ENCODE results near the gene ACSL1.

DNA sequence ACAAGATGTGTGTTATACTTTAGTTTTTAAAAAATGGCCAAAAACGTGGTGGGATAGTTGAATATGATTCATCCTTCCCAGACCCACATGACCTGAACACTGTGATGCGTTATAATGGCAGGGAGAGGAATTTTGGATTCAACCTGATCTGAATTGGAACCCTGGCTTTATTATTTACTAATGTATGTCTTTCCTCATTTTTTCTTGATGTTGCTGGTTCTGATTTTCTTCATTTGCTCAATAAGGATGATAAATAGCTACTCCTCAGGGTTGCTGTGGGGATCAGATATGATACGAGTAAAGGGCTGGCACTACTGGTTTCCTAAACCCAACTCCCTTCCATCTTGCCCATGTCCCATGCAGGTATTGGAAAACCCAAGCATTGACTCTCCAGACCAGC, 24.2 kb upstream of the ACSL1 start:
- TF ChIP-seq MYC (IDR thresholded peaks at IDR 0.05; ENCODE audit: low read depth, low read length) (no peak), POLR2A (IDR thresholded peaks at IDR 0.05; ENCODE audit: extremely low read depth, insufficient read length) (no peak)
- TF ChIP-seq, protein P1, sequence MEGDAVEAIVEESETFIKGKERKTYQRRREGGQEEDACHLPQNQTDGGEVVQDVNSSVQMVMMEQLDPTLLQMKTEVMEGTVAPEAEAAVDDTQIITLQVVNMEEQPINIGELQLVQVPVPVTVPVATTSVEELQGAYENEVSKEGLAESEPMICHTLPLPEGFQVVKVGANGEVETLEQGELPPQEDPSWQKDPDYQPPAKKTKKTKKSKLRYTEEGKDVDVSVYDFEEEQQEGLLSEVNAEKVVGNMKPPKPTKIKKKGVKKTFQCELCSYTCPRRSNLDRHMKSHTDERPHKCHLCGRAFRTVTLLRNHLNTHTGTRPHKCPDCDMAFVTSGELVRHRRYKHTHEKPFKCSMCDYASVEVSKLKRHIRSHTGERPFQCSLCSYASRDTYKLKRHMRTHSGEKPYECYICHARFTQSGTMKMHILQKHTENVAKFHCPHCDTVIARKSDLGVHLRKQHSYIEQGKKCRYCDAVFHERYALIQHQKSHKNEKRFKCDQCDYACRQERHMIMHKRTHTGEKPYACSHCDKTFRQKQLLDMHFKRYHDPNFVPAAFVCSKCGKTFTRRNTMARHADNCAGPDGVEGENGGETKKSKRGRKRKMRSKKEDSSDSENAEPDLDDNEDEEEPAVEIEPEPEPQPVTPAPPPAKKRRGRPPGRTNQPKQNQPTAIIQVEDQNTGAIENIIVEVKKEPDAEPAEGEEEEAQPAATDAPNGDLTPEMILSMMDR (IDR thresholded peaks at IDR 0.05; ENCODE audit: low read depth, low read length): no peak
- TF ChIP-seq, protein P2, sequence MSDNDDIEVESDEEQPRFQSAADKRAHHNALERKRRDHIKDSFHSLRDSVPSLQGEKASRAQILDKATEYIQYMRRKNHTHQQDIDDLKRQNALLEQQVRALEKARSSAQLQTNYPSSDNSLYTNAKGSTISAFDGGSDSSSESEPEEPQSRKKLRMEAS (IDR thresholded peaks at IDR 0.05; ENCODE audit: low read depth, low read length): no peak

All from NB4 (cell line).